Endodermal cell (in vitro differentiated cells): ENCODE data around the gene MARCHF11. TPM values are rescaled to one million over a fixed set of nuclear protein-coding genes. Genes with fewer than 3 reads are reported as not detected.

Source experiments
- DNase-seq: peaks from one replicate; pipeline ENCODE4 v3.0.0-alpha.2; 2017
- H3K27ac ChIP-seq: 2 replicates; pipeline ENCODE4 v1.5.1; 2013; ENCODE audit warnings: mild to moderate bottlenecking, low read depth, low read length, moderate library complexity
- H3K27me3 ChIP-seq: 2 replicates; pipeline ENCODE4 v1.6.1; 2013; ENCODE audit warnings: mild to moderate bottlenecking, low read length, moderate library complexity; ENCODE audit not compliant: insufficient read depth, control insufficient read depth, poor library complexity, severe bottlenecking
- H3K36me3 ChIP-seq: 2 replicates; pipeline ENCODE4 v1.7.0; 2013; ENCODE audit warnings: mild to moderate bottlenecking, low read length, moderate library complexity; ENCODE audit not compliant: control insufficient read depth, insufficient read depth
- H3K4me1 ChIP-seq: one replicate; pipeline ENCODE4 v1.7.0; 2013; ENCODE audit warnings: low read length; ENCODE audit not compliant: control insufficient read depth, insufficient read depth
- H3K4me3 ChIP-seq: 2 replicates; pipeline ENCODE4 v1.5.1; 2013; ENCODE audit warnings: mild to moderate bottlenecking, low read length, moderate library complexity
- H3K9ac ChIP-seq: 2 replicates; pipeline ENCODE4 v1.6.1; 2013; ENCODE audit warnings: mild to moderate bottlenecking, low read length, moderate library complexity; ENCODE audit not compliant: poor library complexity, severe bottlenecking; ENCODE audit errors: extremely low read depth
- H3K9me3 ChIP-seq: 2 replicates; pipeline ENCODE4 v1.6.1; 2013; ENCODE audit warnings: mild to moderate bottlenecking, low read length, moderate library complexity; ENCODE audit not compliant: control insufficient read depth
- H3K27ac Mint-ChIP-seq: 2 replicates; pipeline ENCODE4 v1.8.0; 2020; ENCODE audit warnings: mixed read lengths
- H3K27me3 Mint-ChIP-seq: 2 replicates; pipeline ENCODE4 v1.8.0; 2021; ENCODE audit warnings: mild to moderate bottlenecking, mixed read lengths; ENCODE audit not compliant: insufficient read depth
- H3K36me3 Mint-ChIP-seq: 2 replicates; pipeline ENCODE4 v1.8.0; 2020; ENCODE audit warnings: low read depth, mixed read lengths
- H3K4me1 Mint-ChIP-seq: 2 replicates; pipeline ENCODE4 v1.8.0; 2020; ENCODE audit warnings: mixed read lengths
- H3K4me3 Mint-ChIP-seq: 2 replicates; pipeline ENCODE4 v1.8.0; 2020; ENCODE audit warnings: mild to moderate bottlenecking, moderate library complexity, mixed read lengths
- H3K9me3 Mint-ChIP-seq: 2 replicates; pipeline ENCODE4 v1.8.0; 2020; ENCODE audit warnings: mild to moderate bottlenecking, mixed read lengths
- CTCF ChIP-seq: fragments of 200-600 bp; sonication (generic); conservative IDR thresholded peaks from 2 replicates; pipeline ENCODE4 v1.5.0; 2021; ENCODE audit warnings: antibody characterized with exemption, mild to moderate bottlenecking
- WGBS, 2 experiments: methylation state at CpG; one replicate each; pipeline versions ENCODE4 v1.1.5 to v1.1.7; 2013; ENCODE audit warnings: missing lambda C conversion rate in 2 of 2, mixed read lengths in 1 of 2; ENCODE audit not compliant: insufficient coverage in 1 of 2, insufficient read length in 1 of 2; 5-methylcytosine and 5-hydroxymethylcytosine counted together
- total RNA-seq, 2 donors: library from RNA; stranded (reverse); fragmentation: NEBNext Ultra II Directional in 1 of 2; extraction: Animal tissue kit (Norgen Biotek cat#: 25700) in 1 of 2; gene quantifications; 2 replicates in 1 of 2; 3 replicates in 1 of 2; pipeline ENCODE4 v1.2.1, GENCODE V29; 2021

Gene MARCHF11
- total RNA-seq, 2 donors from 2014 or later = 19.0 to 19.9 TPM

GRCh38 chr5:16018970-16019369 is 160.6 kb downstream of the MARCHF11 start:
- Histone ChIP-seq H3K4me3 (no peak overlapping the region), H3K9ac (no peak overlapping the region), H3K4me1 (no peaks in the 10 kb centered on the region), H3K27ac (no peak overlapping the region), H3K36me3 (no peaks in the 10 kb centered on the region), H3K27me3 (no peaks in the 10 kb centered on the region), H3K9me3 (peaks cover 13% of the 10 kb centered on the region)
- no peak overlapping the region for H3K27ac Mint-ChIP-seq
- H3K27me3 Mint-ChIP-seq = peaks cover 9% of the 10 kb centered on the region
- H3K9me3 Mint-ChIP-seq = peaks cover 17% of the 10 kb centered on the region
- no peak for DNase-seq
- H3K4me1 Mint-ChIP-seq = peaks cover 18% of the 10 kb centered on the region
- 91 to 100% methylated on average over 1 to 3 of the region's 3 CpGs for WGBS, 2 experiments
- TF ChIP-seq CTCF = no peak
- H3K36me3 Mint-ChIP-seq = no peaks in the 10 kb centered on the region
- H3K4me3 Mint-ChIP-seq = no peak overlapping the region

- Mint-ChIP-seq H3K4me1 (peaks cover 26% of the 10 kb centered on the region), H3K9me3 (peaks cover 17% of the 10 kb centered on the region), H3K4me3 (no peak overlapping the region), H3K27me3 (peaks cover 9% of the 10 kb centered on the region), H3K36me3 (no peaks in the 10 kb centered on the region), H3K27ac (no peak overlapping the region)
- Histone ChIP-seq H3K27me3 (no peaks in the 10 kb centered on the region), H3K4me3 (no peak overlapping the region), H3K9ac (no peak overlapping the region), H3K36me3 (no peaks in the 10 kb centered on the region), H3K27ac (no peak overlapping the region), H3K4me1 (no peaks in the 10 kb centered on the region), H3K9me3 (peaks cover 13% of the 10 kb centered on the region)
- no peak for TF ChIP-seq CTCF
- DNase-seq = no peak
- WGBS, 2 experiments = 88 to 91% methylated on average over 2 of the region's 2 CpGs
Observed at GRCh38 chr5:16017720-16018119, 161.9 kb downstream of the MARCHF11 start.
